Raji (cell line): ENCODE data around the gene PPM1E.

Source experiments
- POLR2A ChIP-seq: IDR thresholded peaks from 2 replicates; pipeline ENCODE4 v1.6.1; 2011; ENCODE audit warnings: low read depth, low read length, control low read depth; ENCODE audit not compliant: insufficient read depth

PPM1E gene

DNA sequence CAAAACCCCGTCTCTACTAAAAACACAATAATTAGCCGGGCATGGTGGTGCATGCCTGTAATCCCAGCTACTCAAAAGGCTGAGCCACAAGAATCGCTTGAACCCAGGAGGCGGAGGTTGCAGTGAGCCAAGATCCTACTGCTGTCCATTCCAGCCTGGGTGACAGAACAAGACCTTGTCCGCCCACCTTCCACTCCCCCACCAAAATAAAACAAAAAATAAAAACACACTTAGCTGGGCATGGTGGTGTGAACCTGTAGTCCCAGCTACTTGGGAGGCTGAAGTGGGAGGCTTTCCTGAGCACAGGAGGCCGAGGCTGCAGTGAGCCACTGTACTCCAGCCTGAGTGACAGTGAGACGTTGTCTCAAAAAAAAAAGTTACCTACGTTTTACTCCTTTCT lies 3.2 kb downstream of the PPM1E start:
- no peak for TF ChIP-seq POLR2A

DNA sequence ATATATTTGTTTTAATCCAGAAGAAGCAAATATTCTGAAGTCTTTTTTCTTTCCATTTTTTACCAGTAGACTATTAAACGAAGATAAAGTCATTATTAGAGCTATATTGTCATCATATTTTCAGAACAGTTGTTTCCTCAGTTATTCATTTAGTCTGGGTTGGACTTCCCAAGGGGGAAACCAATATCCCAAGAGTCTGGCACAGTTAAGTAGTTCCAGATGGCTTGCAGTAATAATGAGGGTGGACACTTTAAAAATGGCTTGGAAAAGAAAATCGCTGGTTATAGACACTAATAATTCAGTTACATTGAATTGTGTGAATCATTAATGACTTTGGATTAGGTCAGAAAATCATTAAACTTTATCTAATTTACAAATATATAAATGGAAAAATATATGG lies 3.9 kb downstream of the PPM1E start:
- TF ChIP-seq POLR2A: no peak

DNA sequence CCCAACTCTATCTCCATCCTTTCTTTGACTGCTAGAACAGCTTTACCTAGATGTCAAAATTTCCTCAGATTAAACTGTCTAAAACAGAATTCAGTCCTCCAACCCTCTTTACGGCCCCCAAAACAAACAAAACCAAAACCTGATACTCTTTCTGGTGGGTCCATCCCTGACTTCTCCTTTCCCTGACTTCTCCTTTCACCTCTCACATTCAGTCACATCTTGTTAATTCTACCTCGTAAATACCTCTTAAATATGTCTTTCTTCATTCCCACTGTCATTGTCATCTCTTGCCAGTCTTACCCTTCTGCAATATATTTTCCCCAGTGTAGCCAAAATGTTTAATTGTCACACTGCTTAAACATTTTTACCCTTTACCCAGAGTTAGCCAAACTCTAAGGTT lies 4.6 kb downstream of the PPM1E start:
- TF ChIP-seq POLR2A: no peak

DNA sequence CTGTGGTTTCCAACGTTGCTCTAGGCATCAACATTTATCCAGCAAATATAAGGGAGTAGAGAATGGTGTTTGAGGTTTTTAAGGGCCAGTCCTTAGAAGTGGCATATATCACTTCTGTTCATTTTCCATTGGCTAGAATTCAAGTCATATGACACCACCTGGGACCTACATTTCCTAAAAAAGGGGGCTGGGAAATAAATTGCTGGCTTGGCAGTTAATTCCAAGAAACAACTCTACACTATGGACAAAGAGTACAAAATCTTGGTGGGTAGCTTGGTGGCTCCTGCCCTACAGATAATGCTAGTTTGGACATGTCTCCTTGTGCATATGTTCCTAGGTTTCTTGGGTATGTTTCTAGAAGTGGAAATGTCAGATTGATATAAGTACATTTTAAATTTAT lies 7.6 kb downstream of the PPM1E start:
- TF ChIP-seq POLR2A: no peak

DNA sequence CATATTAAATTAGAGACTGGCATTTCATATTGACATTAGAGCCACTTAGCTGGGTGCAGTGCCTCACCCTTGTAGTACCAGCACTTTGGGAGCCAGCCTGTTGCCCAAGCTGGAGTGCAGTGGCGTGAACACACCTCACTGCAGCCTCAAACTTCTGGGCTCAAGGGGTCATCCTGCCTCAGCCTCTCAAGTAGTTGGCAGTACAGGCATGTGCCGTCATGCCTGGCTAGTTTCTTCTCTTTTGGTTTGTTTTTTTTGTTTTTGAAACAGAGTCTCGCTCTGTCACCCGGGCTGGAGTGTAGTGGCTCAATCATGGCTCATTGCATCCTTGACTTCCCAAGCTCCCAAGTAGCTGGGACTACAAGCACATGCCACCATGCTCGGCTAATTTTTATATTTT lies 8.7 kb downstream of the PPM1E start:
- TF ChIP-seq POLR2A: no peak

DNA sequence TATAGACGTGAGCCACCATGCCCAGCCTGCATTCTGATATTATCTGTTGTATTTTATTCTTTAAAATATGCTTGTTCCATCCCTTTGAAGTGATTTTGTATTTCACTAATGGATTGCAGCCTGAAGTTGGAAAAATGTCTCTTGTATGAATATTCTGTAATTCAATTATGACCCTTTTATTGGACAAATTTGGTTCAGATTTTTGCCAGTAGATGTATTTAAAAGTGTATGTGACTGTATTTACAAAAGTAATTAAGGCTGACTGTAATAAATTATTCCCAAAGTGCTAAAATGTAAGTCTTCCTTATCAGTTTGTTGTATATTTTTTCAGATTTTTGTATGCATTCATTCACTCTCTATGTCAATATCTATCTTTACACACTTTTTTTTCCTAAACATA lies 23.8 kb downstream of the PPM1E start:
- no peak for TF ChIP-seq POLR2A

DNA sequence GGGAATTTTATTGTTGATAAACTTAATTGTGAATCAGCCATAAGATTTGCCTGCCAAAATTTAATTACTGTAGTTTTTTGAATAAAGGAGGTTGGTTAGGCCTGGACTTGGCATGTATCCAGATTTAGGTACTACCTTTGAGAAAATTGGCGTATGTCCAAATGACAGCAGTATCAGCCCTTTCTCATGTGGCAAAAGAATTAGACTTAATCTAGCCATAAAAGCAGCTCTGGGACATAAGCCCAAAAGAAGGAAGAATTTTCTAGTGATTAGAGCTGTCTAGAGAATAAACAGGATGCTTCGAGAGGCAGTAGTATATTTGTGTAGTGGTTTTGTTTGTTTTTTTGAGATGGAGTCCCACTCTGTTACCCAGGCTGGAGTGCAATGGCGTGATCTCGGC lies 27.7 kb downstream of the PPM1E start:
- no peak for TF ChIP-seq POLR2A

DNA sequence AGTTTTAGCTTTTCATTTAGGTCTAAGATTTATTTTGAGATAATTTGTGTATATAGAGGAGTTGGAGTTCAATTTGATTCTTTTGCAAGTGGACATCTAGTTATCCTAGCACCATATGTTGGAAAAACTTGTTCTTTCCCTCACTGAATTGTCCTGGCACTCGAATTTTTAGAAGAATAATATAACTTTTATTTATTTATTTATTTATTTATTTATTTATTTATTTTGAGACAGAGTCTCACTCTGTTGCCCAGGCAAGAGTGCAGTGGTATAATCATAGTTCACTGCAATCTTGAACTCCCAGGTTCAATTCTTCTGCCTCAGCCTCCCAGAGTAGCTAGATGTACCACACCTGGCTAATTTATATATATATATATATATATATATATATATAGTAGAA lies 29.4 kb downstream of the PPM1E start:
- TF ChIP-seq POLR2A: no peak

DNA sequence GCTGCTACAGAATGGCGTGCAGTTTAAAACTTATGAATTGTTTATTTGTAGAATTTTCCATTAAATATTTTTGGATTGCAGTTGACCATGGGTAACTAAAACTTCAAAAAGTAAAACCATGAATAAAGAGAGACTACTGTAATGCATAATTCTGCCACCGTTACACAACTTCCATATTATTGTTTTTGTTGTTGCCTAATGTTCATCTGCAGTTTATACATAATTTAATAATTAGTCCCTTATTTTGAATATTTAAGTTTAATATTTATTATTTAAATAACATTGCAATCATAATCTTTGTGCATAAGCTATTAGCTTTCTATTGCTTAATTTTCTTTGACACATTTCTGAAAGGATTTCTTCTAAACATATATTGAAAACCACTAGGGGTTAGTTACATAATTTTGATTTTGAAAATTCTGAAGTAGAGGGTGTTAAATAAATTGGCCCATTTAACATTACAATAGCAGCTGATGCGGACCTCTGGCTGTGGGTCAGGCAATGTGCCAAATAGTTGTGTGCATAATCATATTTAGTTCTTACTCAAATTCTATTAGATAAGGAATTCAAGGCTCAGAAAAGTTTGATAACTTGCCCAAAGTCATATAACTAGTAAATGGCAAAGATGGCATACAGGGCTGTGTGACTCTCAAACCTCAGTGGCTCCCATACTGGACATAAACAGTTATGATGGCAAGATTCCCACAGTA lies 31.1 kb downstream of the PPM1E start:
- TF ChIP-seq POLR2A: no peak

DNA sequence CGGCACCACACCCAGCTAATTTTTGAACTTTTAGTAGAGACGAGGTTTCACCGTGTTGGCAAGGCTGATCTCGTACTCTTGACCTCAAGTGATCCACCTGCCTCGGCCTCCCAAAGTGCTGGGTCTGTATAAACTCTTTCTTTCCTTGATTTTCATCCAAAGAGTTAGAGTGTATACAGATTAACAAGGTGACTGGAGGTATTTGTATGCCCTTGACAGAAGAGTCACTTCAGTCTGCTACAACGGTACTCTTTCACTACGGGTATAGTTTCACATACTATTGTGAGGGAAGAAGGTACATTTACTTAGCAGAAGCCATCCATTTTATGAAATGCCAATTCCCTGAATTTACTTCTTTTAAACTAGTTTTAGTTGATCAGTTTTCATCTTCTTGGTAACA lies 32.5 kb downstream of the PPM1E start:
- no peak for TF ChIP-seq POLR2A

DNA sequence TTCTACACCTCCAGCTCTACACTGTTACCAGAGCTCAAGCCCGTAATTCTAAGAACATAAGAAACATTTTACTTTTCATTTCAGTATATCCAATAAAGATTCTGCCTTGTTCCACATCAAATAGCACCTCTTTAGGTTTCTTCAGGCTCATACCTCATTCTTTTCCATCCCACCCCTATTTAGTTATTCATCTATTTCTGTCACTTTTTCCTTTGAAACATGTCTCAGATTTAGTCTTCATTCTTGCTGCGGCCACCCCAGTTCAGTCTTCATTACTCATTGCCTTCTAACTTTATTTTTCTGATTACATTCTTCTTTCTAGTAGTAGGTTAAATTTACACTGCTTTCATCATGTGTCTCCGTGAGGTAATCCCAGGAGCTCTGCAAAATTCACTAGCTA lies 33.5 kb downstream of the PPM1E start:
- TF ChIP-seq POLR2A: no peak

DNA sequence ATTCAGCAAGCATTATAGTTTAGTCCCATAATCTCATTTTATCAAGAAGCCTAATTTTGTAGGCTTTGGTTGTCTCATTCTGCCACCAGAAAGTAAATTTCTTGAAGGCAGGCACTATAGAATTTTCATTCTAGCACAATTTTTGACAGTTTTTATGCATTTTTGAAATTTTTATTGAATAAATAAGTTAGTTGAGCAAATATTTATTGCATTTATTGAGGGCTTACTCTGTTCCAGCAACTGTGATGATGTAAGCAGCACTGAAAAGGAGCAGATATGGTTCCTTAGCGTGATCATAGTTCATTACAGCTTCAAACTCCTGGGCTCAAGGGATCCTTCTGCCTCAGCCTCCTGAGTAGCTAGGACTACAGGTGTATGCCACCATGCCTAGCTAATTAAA lies 34.2 kb downstream of the PPM1E start:
- TF ChIP-seq POLR2A: no peak

DNA sequence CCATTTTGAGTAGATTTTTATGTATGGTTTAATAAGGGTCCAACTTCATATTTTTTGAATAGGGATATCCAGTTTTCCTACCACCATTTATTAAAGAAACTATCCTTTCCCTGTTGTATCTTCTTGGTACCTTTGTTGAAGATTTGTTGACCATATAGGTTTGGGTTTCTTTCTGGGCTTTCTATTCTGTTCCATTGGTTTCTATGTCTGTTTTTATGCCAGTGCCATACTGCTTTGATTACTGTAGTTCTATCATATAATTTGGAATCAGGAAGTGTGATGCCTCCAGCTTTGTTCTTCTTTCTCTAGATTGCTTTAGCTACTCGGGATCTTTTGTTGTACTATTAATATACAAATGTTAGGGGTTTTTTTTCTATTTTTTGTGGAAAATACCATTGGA lies 46.5 kb downstream of the PPM1E start:
- TF ChIP-seq POLR2A: no peak

DNA sequence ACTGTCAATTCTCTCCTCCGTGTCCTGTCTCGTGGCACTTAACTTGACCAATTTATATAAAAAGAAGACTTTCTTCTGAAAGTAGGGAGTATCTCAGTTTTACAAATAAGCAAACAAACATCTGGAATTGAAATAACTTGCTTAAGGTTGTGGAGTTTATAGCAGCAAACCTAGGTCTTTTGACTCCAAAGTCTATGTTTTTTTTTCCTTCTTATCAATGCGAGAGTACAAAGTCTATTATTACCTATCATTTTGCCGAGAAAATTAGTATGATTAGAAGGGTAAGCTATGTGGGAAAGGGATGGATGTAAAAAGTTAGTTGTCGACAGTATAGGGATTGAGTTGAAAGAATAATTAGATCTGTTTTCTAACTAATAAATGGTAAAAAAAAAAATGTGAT lies 50.4 kb downstream of the PPM1E start:
- no peak for TF ChIP-seq POLR2A

DNA sequence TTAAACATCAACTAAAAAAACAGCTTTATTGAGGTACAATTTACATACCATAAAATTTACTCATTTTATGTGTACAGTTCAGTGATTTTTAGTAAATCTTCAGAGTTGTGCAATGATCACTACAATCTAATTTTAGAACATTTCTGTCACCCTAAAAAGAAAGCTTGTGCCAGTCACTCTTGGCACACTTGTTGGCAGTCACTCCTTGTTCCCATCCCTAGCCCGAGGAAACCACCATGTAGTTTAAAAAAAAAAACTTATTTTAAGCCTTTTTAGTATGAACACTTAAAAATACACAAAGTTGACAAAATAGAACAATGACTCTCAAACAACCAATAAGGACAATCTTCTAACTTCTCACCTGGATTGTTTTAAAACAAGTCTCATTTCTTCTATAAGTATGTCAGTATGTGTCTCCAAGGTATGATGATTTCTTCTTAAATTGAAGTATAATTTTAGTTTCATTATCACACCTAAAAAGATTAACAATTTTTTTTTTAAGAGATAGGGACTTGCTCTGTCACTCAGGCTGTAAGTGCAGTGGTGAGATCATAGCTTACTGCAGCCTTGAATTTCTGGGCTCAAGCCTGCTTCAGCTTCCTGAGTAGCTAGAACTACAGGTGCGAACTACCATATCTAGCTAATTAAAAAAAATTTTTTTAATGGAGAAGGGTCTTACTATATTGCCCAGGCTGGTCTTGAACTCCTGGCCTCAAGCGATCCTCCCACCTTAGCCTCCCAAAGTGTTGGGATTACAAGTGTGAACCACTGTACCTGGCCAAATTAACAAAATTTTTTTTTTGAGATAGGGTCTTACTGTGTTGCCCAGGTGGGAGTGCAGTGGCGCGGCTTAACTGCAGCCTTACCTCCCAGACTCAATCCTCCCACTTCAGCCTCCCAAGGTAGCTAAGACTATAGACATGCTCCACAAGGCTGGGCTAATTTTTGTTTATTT lies 53.2 kb downstream of the PPM1E start:
- no peak for TF ChIP-seq POLR2A

DNA sequence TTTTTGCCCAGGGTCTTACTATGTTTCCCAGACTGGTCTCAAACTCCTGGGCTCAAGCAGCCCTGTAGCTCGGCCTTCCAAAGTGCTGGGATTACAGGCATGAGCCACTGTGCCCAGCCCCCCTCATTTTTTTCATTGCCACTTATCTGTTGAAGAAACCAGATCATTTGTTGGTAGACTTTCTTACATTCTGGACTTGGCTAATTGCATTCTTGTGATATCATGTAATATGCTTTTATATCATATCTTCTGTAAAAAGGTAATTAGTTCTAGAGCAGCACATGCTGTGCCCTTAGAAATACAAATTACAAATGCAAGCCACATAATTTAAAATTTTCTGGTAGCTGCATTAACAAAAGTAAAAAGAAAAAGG lies 53.9 kb downstream of the PPM1E start:
- no peak for TF ChIP-seq POLR2A
